GM12878 (cell line): ENCODE results near the gene SLC4A1. TPM values are rescaled to one million over a fixed set of nuclear protein-coding genes. Genes with fewer than 3 reads are reported as not detected.

Experiments used
- ATAC-seq: fragments of 200-7000 bp; cut with Tn5 transposase; 3 replicates; pipeline ENCODE4 v1.9.1; 2020; ENCODE audit warnings: mild to moderate bottlenecking, moderate library complexity
- BruUV-seq: library from RNA; stranded (reverse); fragments of 400-500 nt; replicated peaks from 2 replicates; lab custom pipeline; 2021; lab: Mats Ljungman, UMichigan
- CTCF ChIA-PET: fragments of 300-600 bp; sonication (Branson Sonifier 250); formaldehyde crosslinking; extraction: SDS; loops from one replicate; lab custom pipeline; 2021; ENCODE audit warnings: inconsistent platforms; lab: Yijun Ruan, JAX
- POLR2A ChIA-PET: fragments of 350-600 bp; formaldehyde crosslinking; extraction: SDS; loops from one replicate; lab custom pipeline; 2021; ENCODE audit warnings: inconsistent platforms; lab: Charles Lee
- RAD21 ChIA-PET: fragments of 300-600 bp; sonication (Branson Sonifier 250); formaldehyde crosslinking; loops from one replicate; lab custom pipeline; 2023; ENCODE audit warnings: antibody characterized with exemption; ENCODE audit not compliant: unreplicated experiment; lab: Charles Lee
- SMC1A ChIA-PET: fragments of 300-600 bp; sonication (Branson Sonifier 250); formaldehyde crosslinking; loops from one replicate; lab custom pipeline; 2023; ENCODE audit not compliant: unreplicated experiment, uncharacterized antibody; lab: Charles Lee
- DNase-seq: peaks from one replicate; pipeline ENCODE4 v3.0.0-alpha.2; 2011; ENCODE audit warnings: low read depth, low spot score
- FAIRE-seq: peaks from 3 replicates; lab custom pipeline; 2011; peaks lifted over from hg19 to GRCh38; lab: Jason Lieb, UNC
- H2AFZ ChIP-seq: 2 replicates; pipeline ENCODE4 v1.6.0; 2011; ENCODE audit warnings: low read depth, low read length, control low read depth; ENCODE audit not compliant: control insufficient read depth
- H3K27ac ChIP-seq: 2 replicates; pipeline ENCODE4 v1.5.1; 2011; ENCODE audit warnings: control low read depth; ENCODE audit not compliant: control insufficient read depth, insufficient read depth
- H3K27me3 ChIP-seq, 2 experiments: replicated peaks in 1 of 2; 2 replicates each; pipeline versions ENCODE4 v1.6.0 to v1.6.1; 2011; ENCODE audit warnings: low read length in 1 of 2; ENCODE audit not compliant: control insufficient read depth in 2 of 2, insufficient read depth in 2 of 2
- H3K36me3 ChIP-seq, 2 experiments: 2 replicates each; pipeline ENCODE4 v1.5.1; 2011; ENCODE audit warnings: low read length in 1 of 2; ENCODE audit not compliant: control insufficient read depth in 2 of 2, insufficient read depth in 2 of 2
- H3K4me1 ChIP-seq: 2 replicates; pipeline ENCODE4 v1.6.1; 2011; ENCODE audit warnings: mild to moderate bottlenecking, low read length, moderate library complexity, mixed read lengths; ENCODE audit not compliant: control insufficient read depth, insufficient read depth
- H3K4me2 ChIP-seq: 2 replicates; pipeline ENCODE4 v1.6.0; 2011; ENCODE audit warnings: control low read depth; ENCODE audit not compliant: control insufficient read depth, insufficient read depth
- H3K4me3 ChIP-seq: fragments of 200-600 bp; sonication (generic); 2 replicates; pipeline ENCODE4 v1.5.1; 2016
- H3K79me2 ChIP-seq: 2 replicates; pipeline ENCODE4 v1.6.0; 2011; ENCODE audit warnings: low read length; ENCODE audit not compliant: control insufficient read depth, insufficient read depth
- H3K9ac ChIP-seq: 2 replicates; pipeline ENCODE4 v1.8.0; 2011; ENCODE audit warnings: low read length, control low read depth, mixed read lengths; ENCODE audit not compliant: control insufficient read depth, insufficient read depth
- H3K9me3 ChIP-seq: replicated peaks from 3 replicates; pipeline ENCODE4 v1.5.1; 2011; ENCODE audit warnings: mild to moderate bottlenecking, low read length; ENCODE audit not compliant: control insufficient read depth, insufficient read depth
- H4K20me1 ChIP-seq: 2 replicates; pipeline ENCODE4 v1.6.0; 2011; ENCODE audit not compliant: control insufficient read depth, insufficient read depth
- ATF7 ChIP-seq: fragments of 450-650 bp; IDR thresholded peaks from 2 replicates; pipeline ENCODE4 v1.6.1; 2016; ENCODE audit warnings: low read depth, mild to moderate bottlenecking
- CHD2 ChIP-seq: IDR thresholded peaks from 2 replicates; pipeline ENCODE4 v1.6.1; 2011; ENCODE audit warnings: low read depth, low read length, improper control_type of control experiment, borderline replicate concordance
- IKZF2 ChIP-seq, 2 experiments: fragments of 450-650 bp; IDR thresholded peaks; 2 replicates each; pipeline ENCODE4 v1.6.1; 2017; ENCODE audit warnings: mild to moderate bottlenecking in 2 of 2, moderate library complexity in 2 of 2
- RBBP5 ChIP-seq: fragments of 200-600 bp; sonication (generic); conservative IDR thresholded peaks from 2 replicates; pipeline ENCODE4 v1.6.1; 2016
- RCOR1 ChIP-seq: conservative IDR thresholded peaks from 2 replicates; pipeline ENCODE4 v1.6.1; 2012; ENCODE audit warnings: low read depth, low read length, improper control_type of control experiment
- SIX5 ChIP-seq: IDR thresholded peaks from 2 replicates; pipeline ENCODE4 v1.6.1; 2011; ENCODE audit warnings: mild to moderate bottlenecking, low read depth, low read length, moderate library complexity; ENCODE audit not compliant: severe bottlenecking
- WGBS: methylation state at CpG from one replicate; pipeline ENCODE4 v1.1.6; 2016; ENCODE audit warnings: low lambda C conversion rate; ENCODE audit not compliant: insufficient replicate concordance, insufficient coverage; ENCODE audit errors: missing lambda C conversion rate; 5-methylcytosine and 5-hydroxymethylcytosine counted together
- in situ Hi-C: fragments of 300-500 bp; cut with MboI; formaldehyde crosslinking; loops from 9 replicates; pipeline ENCODE4 v1.14.3; 2018; ENCODE audit warnings: mixed read lengths
- intact Hi-C: fragments of 100-400 bp; cut with micrococcal nuclease; formaldehyde crosslinking; loops from one replicate; pipeline ENCODE4 v1.14.2; 2022; ENCODE audit not compliant: unreplicated experiment
- polyA plus RNA-seq, 11 experiments: library from polyadenylated mRNA; depleted of rRNA in 4 of 11; unstranded in 6 of 11; stranded (reverse) in 5 of 11; fragments of >200 nt; fragmentation: Nextera tagmentation in 4 of 11; fragmentation: Illumina TruSeq in 1 of 11; extraction: Ambion mirVana in 4 of 11; extraction: Trizol in 1 of 11; gene quantifications; 1 replicate in 1 of 11; 2 replicates in 10 of 11; pipeline versions ENCODE4 v1.2.1 to v1.2.3, GENCODE V29; 2011 to 2016; ENCODE audit warnings: inconsistent platforms in 2 of 11, missing spikeins in 2 of 11, low read depth in 1 of 11
- total RNA-seq, 4 experiments: library from RNA; depleted of rRNA in 3 of 4; stranded (reverse); fragments of >200 nt in 3 of 4; fragmentation: Illumina TruSeq in 1 of 4; extraction: Trizol in 1 of 4; gene quantifications; 2 replicates each; pipeline versions ENCODE4 v1.2.1 to v1.2.3, GENCODE V29; 2013 to 2021
- TF ChIP-seq, protein P1 (sequence below): IDR thresholded peaks from 2 replicates; pipeline ENCODE4 v1.6.1; 2012; ENCODE audit warnings: improper control_type of control experiment, low read depth, low read length; ENCODE audit not compliant: insufficient replicate concordance

The SLC4A1 gene
- total and polyA plus RNA-seq, 10 of the 15 experiments (the other 5 are each of a cell fraction or from before 2014, with no cell fraction given), result 0.03 TPM; not detected in 9

DNA sequence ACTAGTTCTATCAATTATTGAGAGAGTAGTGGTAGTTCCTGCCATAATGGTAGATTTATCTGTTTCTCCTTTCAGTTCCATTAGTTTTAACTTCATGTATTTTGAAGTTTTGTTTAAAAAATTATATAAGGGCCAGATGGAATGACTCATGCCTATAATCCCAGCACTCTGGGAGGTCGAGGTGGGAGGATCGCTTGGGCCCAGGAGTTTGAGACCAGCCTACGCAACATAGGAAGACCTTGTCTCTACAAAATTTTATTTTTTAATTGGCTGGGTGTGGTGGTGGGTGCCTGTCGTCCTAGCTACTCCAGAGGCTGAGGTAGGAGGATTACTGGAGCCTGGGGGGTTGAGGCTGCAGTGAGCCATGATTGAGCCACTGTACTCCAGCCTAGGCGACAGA lies 34.4 kb downstream of the SLC4A1 start:
- SMC1A ChIA-PET, result no interaction called here
- WGBS, result 58% methylated on average over 5 of the region's 5 CpGs
- H4K20me1 ChIP-seq, result no peaks in the 10 kb centered on the region
- no peaks in the 10 kb centered on the region for H3K79me2 ChIP-seq
- H3K27me3 ChIP-seq, result no peaks in the 10 kb centered on the region
- BruUV-seq, result no TSS peak
- ATAC-seq (no peak), DNase-seq (no peak), FAIRE-seq (no peak)
- H3K4me2 ChIP-seq, result no peak overlapping the region
- no peaks in the 10 kb centered on the region for H3K9me3 ChIP-seq
- no peak overlapping the region for H2AFZ ChIP-seq
- RAD21 ChIA-PET, result no interaction called here
- no peaks in the 10 kb centered on the region for H3K36me3 ChIP-seq
- intact Hi-C loops, result no loop called here
- TF ChIP-seq SIX5 (no peak), RCOR1 (no peak), ATF7 (no peak), CHD2 (no peak), RBBP5 (no peak), IKZF2 (IDR thresholded peaks at IDR 0.05) (no peak)
- TF ChIP-seq, protein P1, sequence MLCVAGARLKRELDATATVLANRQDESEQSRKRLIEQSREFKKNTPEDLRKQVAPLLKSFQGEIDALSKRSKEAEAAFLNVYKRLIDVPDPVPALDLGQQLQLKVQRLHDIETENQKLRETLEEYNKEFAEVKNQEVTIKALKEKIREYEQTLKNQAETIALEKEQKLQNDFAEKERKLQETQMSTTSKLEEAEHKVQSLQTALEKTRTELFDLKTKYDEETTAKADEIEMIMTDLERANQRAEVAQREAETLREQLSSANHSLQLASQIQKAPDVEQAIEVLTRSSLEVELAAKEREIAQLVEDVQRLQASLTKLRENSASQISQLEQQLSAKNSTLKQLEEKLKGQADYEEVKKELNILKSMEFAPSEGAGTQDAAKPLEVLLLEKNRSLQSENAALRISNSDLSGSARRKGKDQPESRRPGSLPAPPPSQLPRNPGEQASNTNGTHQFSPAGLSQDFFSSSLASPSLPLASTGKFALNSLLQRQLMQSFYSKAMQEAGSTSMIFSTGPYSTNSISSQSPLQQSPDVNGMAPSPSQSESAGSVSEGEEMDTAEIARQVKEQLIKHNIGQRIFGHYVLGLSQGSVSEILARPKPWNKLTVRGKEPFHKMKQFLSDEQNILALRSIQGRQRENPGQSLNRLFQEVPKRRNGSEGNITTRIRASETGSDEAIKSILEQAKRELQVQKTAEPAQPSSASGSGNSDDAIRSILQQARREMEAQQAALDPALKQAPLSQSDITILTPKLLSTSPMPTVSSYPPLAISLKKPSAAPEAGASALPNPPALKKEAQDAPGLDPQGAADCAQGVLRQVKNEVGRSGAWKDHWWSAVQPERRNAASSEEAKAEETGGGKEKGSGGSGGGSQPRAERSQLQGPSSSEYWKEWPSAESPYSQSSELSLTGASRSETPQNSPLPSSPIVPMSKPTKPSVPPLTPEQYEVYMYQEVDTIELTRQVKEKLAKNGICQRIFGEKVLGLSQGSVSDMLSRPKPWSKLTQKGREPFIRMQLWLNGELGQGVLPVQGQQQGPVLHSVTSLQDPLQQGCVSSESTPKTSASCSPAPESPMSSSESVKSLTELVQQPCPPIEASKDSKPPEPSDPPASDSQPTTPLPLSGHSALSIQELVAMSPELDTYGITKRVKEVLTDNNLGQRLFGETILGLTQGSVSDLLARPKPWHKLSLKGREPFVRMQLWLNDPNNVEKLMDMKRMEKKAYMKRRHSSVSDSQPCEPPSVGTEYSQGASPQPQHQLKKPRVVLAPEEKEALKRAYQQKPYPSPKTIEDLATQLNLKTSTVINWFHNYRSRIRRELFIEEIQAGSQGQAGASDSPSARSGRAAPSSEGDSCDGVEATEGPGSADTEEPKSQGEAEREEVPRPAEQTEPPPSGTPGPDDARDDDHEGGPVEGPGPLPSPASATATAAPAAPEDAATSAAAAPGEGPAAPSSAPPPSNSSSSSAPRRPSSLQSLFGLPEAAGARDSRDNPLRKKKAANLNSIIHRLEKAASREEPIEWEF, result no peak
- H3K27ac ChIP-seq, result no peak overlapping the region
- no peak overlapping the region for H3K9ac ChIP-seq
- H3K4me1 ChIP-seq, result peaks cover 23% of the 10 kb centered on the region
- CTCF ChIA-PET, result no interaction called here
- POLR2A ChIA-PET, result no interaction called here
- in situ Hi-C loops, result no loop called here
- H3K4me3 ChIP-seq, result no peak overlapping the region
